NB4 (cell line): ENCODE data around the gene MEGF8.

Experiments used
- DNase-seq: peaks from one replicate; pipeline ENCODE4 v3.0.0; 2010; ENCODE audit warnings: low read depth
- H3K4me3 ChIP-seq: one replicate; pipeline ENCODE4 v1.5.1; 2011; ENCODE audit warnings: mild to moderate bottlenecking, low read depth, low read length, moderate library complexity
- CTCF ChIP-seq: IDR thresholded peaks from one replicate; pipeline ENCODE4 v1.5.1; 2012; ENCODE audit warnings: low read depth, low read length
- MAX ChIP-seq: IDR thresholded peaks from 2 replicates; pipeline ENCODE4 v1.6.1; 2011; ENCODE audit warnings: low read depth, low read length
- MYC ChIP-seq: IDR thresholded peaks from 2 replicates; pipeline ENCODE4 v1.6.1; 2011; ENCODE audit warnings: low read depth, low read length
- POLR2A ChIP-seq: IDR thresholded peaks from 2 replicates; pipeline ENCODE4 v1.6.1; 2011; ENCODE audit warnings: mild to moderate bottlenecking; ENCODE audit not compliant: insufficient read length; ENCODE audit errors: extremely low read depth

MEGF8 gene

GRCh38 chr19:42422092-42422900 lies 96.9 kb downstream of the MEGF8 start:
- H3K4me3 ChIP-seq, result no peak overlapping the region
- peak; percentile 52 for DNase-seq
- TF ChIP-seq CTCF, result no peak
- TF ChIP-seq POLR2A, result no peak
- no peak for TF ChIP-seq MAX
- TF ChIP-seq MYC, result no peak

DNA sequence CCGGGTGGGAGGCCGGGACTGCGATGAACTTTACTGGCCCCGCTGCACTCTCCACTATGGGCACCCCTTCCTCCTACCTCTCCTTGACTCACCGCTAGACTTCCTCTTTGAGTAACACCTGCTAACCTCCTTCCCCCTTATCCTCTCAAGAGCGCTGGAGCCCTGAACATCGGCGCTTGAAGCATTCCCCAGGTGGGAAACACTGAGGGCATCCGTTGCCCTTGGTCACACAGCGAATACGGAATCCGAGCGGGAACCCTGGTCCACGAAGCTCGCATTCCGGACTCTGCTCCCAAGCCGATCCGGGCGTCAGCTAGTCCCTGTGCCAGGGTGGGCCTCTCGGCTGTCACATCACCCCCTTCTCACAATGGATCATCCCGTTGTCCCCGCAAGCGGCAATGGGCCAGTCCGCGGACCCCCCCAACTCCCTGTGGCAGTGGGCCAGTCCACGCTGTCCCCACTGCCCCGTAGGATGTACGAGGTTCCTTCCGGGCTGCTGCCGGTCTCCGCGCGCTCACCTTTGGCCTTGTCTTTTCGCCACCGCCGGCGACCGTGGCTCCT lies 97.5 kb downstream of the MEGF8 start:
- no peak for TF ChIP-seq MYC
- TF ChIP-seq MAX, result no peak
- TF ChIP-seq CTCF, result no peak
- TF ChIP-seq POLR2A, result no peak
- no peak overlapping the region for H3K4me3 ChIP-seq
- DNase-seq, result peak; percentile 7

GRCh38 chr19:42423462-42424344 lies 98.3 kb downstream of the MEGF8 start:
- H3K4me3 ChIP-seq, result no peak overlapping the region
- TF ChIP-seq CTCF (no peak), POLR2A (no peak), MAX (no peak), MYC (no peak)

DNA sequence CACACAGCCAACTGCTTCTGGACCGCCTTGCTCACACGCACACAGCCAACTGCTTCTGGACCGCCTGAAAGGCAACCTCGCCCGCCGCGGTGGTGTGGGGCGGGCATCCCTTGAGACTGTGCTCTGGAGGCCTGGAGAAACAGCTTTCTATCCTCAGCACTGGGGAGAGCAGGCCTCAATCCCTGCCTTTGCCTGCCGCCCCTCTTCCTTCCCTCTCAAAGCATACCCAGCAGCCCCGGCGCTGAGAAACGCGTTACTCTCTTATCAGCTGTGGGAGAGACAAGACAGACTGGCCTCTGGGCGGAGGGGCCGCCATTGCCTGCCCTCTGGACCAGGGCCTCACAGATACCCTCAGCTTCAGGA lies 98.9 kb downstream of the MEGF8 start:
- TF ChIP-seq CTCF (no peak), MYC (no peak), MAX (no peak), POLR2A (no peak)
- no peak for DNase-seq
- no peak overlapping the region for H3K4me3 ChIP-seq

More at GRCh38 chr19:42423462-42424344, 98.3 kb downstream of the MEGF8 start:
- no peak for DNase-seq

- no peak overlapping the region for H3K4me3 ChIP-seq
- no peak for TF ChIP-seq MYC
- TF ChIP-seq POLR2A, result no peak
- no peak for TF ChIP-seq CTCF
- DNase-seq, result no peak
Measured at GRCh38 chr19:42424712-42425131, 99.3 kb downstream of the MEGF8 start.
